HepG2 (cell line): Measurements from ENCODE around the gene ATXN1L. TPM values are rescaled to one million over a fixed set of nuclear protein-coding genes. Genes with fewer than 3 reads are reported as not detected.

ENCODE experiments used
- ATAC-seq: fragments of 200-7000 bp; cut with Tn5 transposase; 3 replicates; pipeline ENCODE4 v1.9.1; 2020; ENCODE audit warnings: mild to moderate bottlenecking, moderate library complexity
- BruUV-seq: library from RNA; stranded (reverse); fragments of 400-500 nt; replicated peaks from 2 replicates; lab custom pipeline; 2021; lab: Mats Ljungman, UMichigan
- CTCF ChIA-PET: fragments of 300-600 bp; formaldehyde crosslinking; extraction: SDS; loops from one replicate; lab custom pipeline; 2021; ENCODE audit warnings: low total read pairs, inconsistent platforms, low intra/inter-chr PET ratio; lab: Yijun Ruan, JAX
- POLR2A ChIA-PET: fragments of 350-600 bp; sonication (Branson Sonifier 250); formaldehyde crosslinking; loops from one replicate; lab custom pipeline; 2020; ENCODE audit warnings: antibody characterized with exemption, inconsistent platforms; lab: Yijun Ruan, JAX
- DNase-seq: peaks from one replicate; pipeline ENCODE4 v3.0.0-alpha.2; 2015; ENCODE audit warnings: low spot score
- FAIRE-seq: peaks from 3 replicates; lab custom pipeline; 2011; peaks lifted over from hg19 to GRCh38; lab: Jason Lieb, UNC
- H2AFZ ChIP-seq: one replicate; pipeline ENCODE4 v1.6.1; 2011; ENCODE audit warnings: low read length, inconsistent platforms
- H3K27ac ChIP-seq: fragments of 300-600 bp; 3 replicates; pipeline ENCODE4 v1.8.0; 2011; ENCODE audit warnings: mixed run types, mild to moderate bottlenecking, mixed read lengths, low read length, inconsistent platforms; ENCODE audit not compliant: insufficient read depth; ENCODE audit errors: extremely low read length
- H3K27me3 ChIP-seq, 2 experiments: fragments of 200-600 bp in 1 of 2; 2 replicates in 1 of 2; 3 replicates in 1 of 2; pipeline versions ENCODE4 v1.6.0 to v1.8.0; 2011; ENCODE audit warnings: low read length in 2 of 2, mild to moderate bottlenecking in 2 of 2, moderate library complexity in 2 of 2, inconsistent platforms in 1 of 2; ENCODE audit not compliant: insufficient read depth in 2 of 2, control insufficient read depth in 1 of 2
- H3K36me3 ChIP-seq, 2 experiments: fragments of 200-600 bp in 1 of 2; replicated peaks in 1 of 2; 2 replicates in 1 of 2; 3 replicates in 1 of 2; pipeline versions ENCODE4 v1.5.1 to v1.8.0; 2011; ENCODE audit warnings: low read length in 2 of 2, inconsistent platforms in 1 of 2; ENCODE audit not compliant: insufficient read depth in 2 of 2, control insufficient read depth in 1 of 2
- H3K4me1 ChIP-seq: 2 replicates; pipeline ENCODE4 v1.5.1; 2012; ENCODE audit warnings: low read length, inconsistent platforms; ENCODE audit not compliant: insufficient read depth
- H3K4me2 ChIP-seq: 2 replicates; pipeline ENCODE4 v1.6.0; 2011; ENCODE audit warnings: low read depth, low read length, inconsistent platforms
- H3K4me3 ChIP-seq, 3 experiments: fragments of 200-600 bp in 1 of 3; sonication (generic), shearing (Covaris generic) in 1 of 3; replicated peaks in 1 of 3; 2 replicates each; pipeline ENCODE4 v1.5.1; 2011 to 2016; ENCODE audit warnings: low read length in 3 of 3, inconsistent platforms in 2 of 3, low read depth in 2 of 3, mild to moderate bottlenecking in 2 of 3, control low read depth in 1 of 3, mixed read lengths in 1 of 3; ENCODE audit not compliant: insufficient read depth in 1 of 3
- H3K79me2 ChIP-seq: one replicate; pipeline ENCODE4 v1.6.1; 2011; ENCODE audit warnings: low read length, inconsistent platforms; ENCODE audit not compliant: insufficient read depth
- H3K9ac ChIP-seq: 2 replicates; pipeline ENCODE4 v1.6.0; 2011; ENCODE audit warnings: mild to moderate bottlenecking, low read depth, low read length, inconsistent platforms; ENCODE audit not compliant: insufficient read depth
- H3K9me3 ChIP-seq: 2 replicates; pipeline ENCODE4 v1.5.1; 2012; ENCODE audit warnings: mild to moderate bottlenecking, low read length
- H4K20me1 ChIP-seq: 2 replicates; pipeline ENCODE4 v1.6.0; 2011; ENCODE audit warnings: inconsistent platforms, mild to moderate bottlenecking, low read length, moderate library complexity; ENCODE audit not compliant: insufficient read depth
- HDAC6 ChIP-seq: fragments of 200-600 bp; sonication (generic); IDR thresholded peaks from 2 replicates; pipeline ENCODE4 v1.7.0; 2017; ENCODE audit warnings: mild to moderate bottlenecking, antibody characterized with exemption, low read length, low read depth
- MAFF ChIP-seq: IDR thresholded peaks from 2 replicates; pipeline ENCODE4 v1.6.1; 2011; ENCODE audit warnings: low read depth, low read length, improper control_type of control experiment
- MAFG ChIP-seq: sonication (generic); formaldehyde crosslinking; IDR thresholded peaks from 2 replicates; pipeline ENCODE4 v1.5.1; 2020; ENCODE audit warnings: mild to moderate bottlenecking, missing genetic modification reagents
- MAFK ChIP-seq, 2 experiments: IDR thresholded peaks in 1 of 2; conservative IDR thresholded peaks in 1 of 2; 2 replicates each; pipeline ENCODE4 v1.6.1; 2011; ENCODE audit warnings: improper control_type of control experiment in 2 of 2, low read length in 2 of 2
- RCOR2 ChIP-seq: IDR thresholded peaks from 2 replicates; pipeline ENCODE4 v1.6.1; 2016; ENCODE audit warnings: missing biosample characterization, missing genetic modification reagents
- RFX3 ChIP-seq: IDR thresholded peaks from 2 replicates; pipeline ENCODE4 v1.6.1; 2016; ENCODE audit warnings: missing biosample characterization, missing genetic modification reagents
- SMAD3 ChIP-seq: sonication (generic); formaldehyde crosslinking; IDR thresholded peaks from 2 replicates; pipeline ENCODE4 v1.4.0; 2020; ENCODE audit warnings: missing genetic modification reagents
- TBX2 ChIP-seq: sonication (generic); formaldehyde crosslinking; IDR thresholded peaks from 2 replicates; pipeline ENCODE4 v1.5.0; 2020; ENCODE audit warnings: missing genetic modification reagents, mild to moderate bottlenecking, borderline replicate concordance
- ZNF34 ChIP-seq: sonication (generic); formaldehyde crosslinking; IDR thresholded peaks from 2 replicates; pipeline ENCODE4 v1.4.0; 2020; ENCODE audit warnings: mild to moderate bottlenecking, missing genetic modification reagents, borderline replicate concordance
- ZNF362 ChIP-seq: sonication (generic); formaldehyde crosslinking; IDR thresholded peaks from 2 replicates; pipeline ENCODE4 v1.4.0; 2020; ENCODE audit warnings: missing genetic modification reagents, mild to moderate bottlenecking, borderline replicate concordance
- ZNF496 ChIP-seq: sonication (generic); formaldehyde crosslinking; IDR thresholded peaks from 2 replicates; pipeline ENCODE4 v1.8.1; 2023; ENCODE audit warnings: mild to moderate bottlenecking, moderate library complexity, missing genetic modification reagents; ENCODE audit not compliant: insufficient replicate concordance
- ZNF687 ChIP-seq: sonication (generic); formaldehyde crosslinking; IDR thresholded peaks from 2 replicates; pipeline ENCODE4 v1.5.1; 2020; ENCODE audit warnings: mild to moderate bottlenecking, missing genetic modification reagents, moderate library complexity
- ZNF83 ChIP-seq: sonication (generic); formaldehyde crosslinking; IDR thresholded peaks from 2 replicates; pipeline ENCODE4 v1.4.0; 2020; ENCODE audit warnings: missing genetic modification reagents, mild to moderate bottlenecking, borderline replicate concordance
- WGBS: methylation state at CpG from one replicate; pipeline ENCODE4 v1.1.6; 2017; ENCODE audit warnings: low lambda C conversion rate; 5-methylcytosine and 5-hydroxymethylcytosine counted together
- in situ Hi-C: cut with HindIII; loops from 2 replicates; pipeline ENCODE4 v1.10.0; 2017; ENCODE audit warnings: low pct_unique_long_range_greater_than_20kb; ENCODE audit not compliant: extremely low pct_ligation_motif_present
- intact Hi-C: fragments of 100-400 bp; cut with micrococcal nuclease; formaldehyde crosslinking; loops from one replicate; pipeline ENCODE4 v1.10.0; 2022; ENCODE audit not compliant: unreplicated experiment
- polyA plus RNA-seq, 8 experiments: library from polyadenylated mRNA; depleted of rRNA in 3 of 8; stranded (reverse) in 7 of 8; unstranded in 1 of 8; fragments of >200 nt; fragmentation: Illumina TruSeq in 4 of 8; extraction: Trizol in 4 of 8; gene quantifications; 2 replicates each; pipeline versions ENCODE4 v1.2.1 to v1.2.3, GENCODE V29; 2011 to 2016; ENCODE audit warnings: low read depth in 4 of 8, missing spikeins in 1 of 8, mixed read lengths in 1 of 8; ENCODE audit not compliant: insufficient read depth in 1 of 8
- total RNA-seq, 5 experiments: library from RNA; depleted of rRNA; stranded (reverse); fragments of >200 nt; fragmentation: Illumina TruSeq; extraction: Trizol; gene quantifications; 2 replicates each; pipeline ENCODE4 v1.2.3, GENCODE V29; 2016; ENCODE audit warnings: low read depth in 1 of 5

ATXN1L gene
- total and polyA plus RNA-seq, 2 of the 13 experiments (the other 11 are each of a cell fraction or from before 2014, with no cell fraction given) = 20.0 to 22.4 TPM

DNA sequence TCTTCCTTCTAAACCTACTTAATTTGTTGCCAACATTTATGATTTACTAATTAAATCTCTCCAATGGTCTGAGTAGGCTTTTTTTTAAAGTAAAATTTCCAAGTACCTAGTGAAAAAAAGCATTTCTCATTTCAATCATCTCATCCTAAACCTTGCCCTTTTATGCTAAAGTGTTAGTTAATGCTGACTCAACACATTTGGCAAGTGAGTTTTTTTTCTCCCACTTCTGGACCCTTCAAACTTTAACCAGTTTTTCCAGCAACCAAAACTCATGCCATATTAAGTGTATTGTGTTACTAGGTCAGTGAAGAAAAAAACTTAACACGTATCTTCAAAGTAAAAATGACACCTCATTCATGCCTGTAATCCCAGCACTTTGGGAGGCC is 42.5 kb upstream of the ATXN1L start:
- no TSS peak for BruUV-seq
- Histone ChIP-seq H3K9me3 (no peaks in the 10 kb centered on the region), H3K79me2 (peaks cover 86% of the 10 kb centered on the region), H3K4me1 (peaks cover 28% of the 10 kb centered on the region), H3K36me3 (peaks cover 0 to 18% of the 10 kb centered on the region in 2 experiments; a peak in 4 of 5 replicates), H3K4me2 (no peak overlapping the region), H4K20me1 (peaks cover 8% of the 10 kb centered on the region), H2AFZ (no peak overlapping the region), H3K27me3 (peaks cover 0 to 6% of the 10 kb centered on the region in 2 experiments; a peak in 1 of 5 replicates), H3K4me3 (no peak overlapping the region), H3K9ac (no peak overlapping the region), H3K27ac (no peak overlapping the region)
- in situ Hi-C loops (no loop called here), intact Hi-C loops (no loop called here)
- FAIRE-seq (no peak), ATAC-seq (no peak), DNase-seq (no peak)
- WGBS = 95% methylated on average over 1 of the region's 1 CpG
- TF ChIP-seq RFX3 (CRISPR knock-in tag) = no peak
- TF ChIP-seq ZNF34 (CRISPR knock-in tag) = no peak
- no peak for TF ChIP-seq HDAC6
- TF ChIP-seq RCOR2 (CRISPR knock-in tag) = no peak
- no peak for TF ChIP-seq ZNF83 (CRISPR knock-in tag)
- TF ChIP-seq ZNF687 = no peak
- TF ChIP-seq ZNF496 (CRISPR knock-in tag) = no peak
- TF ChIP-seq MAFK (conservative IDR thresholded peaks at IDR 0.05 in 1 of 2, IDR thresholded peaks at IDR 0.05 in 1 of 2; ENCODE audit: low read length in 2 of 2) = peak; percentile 100
- peak; percentile 100 for TF ChIP-seq MAFF
- no peak for TF ChIP-seq ZNF362 (CRISPR knock-in tag)
- no peak for TF ChIP-seq SMAD3 (CRISPR knock-in tag)
- no peak for TF ChIP-seq TBX2 (CRISPR knock-in tag)
- TF ChIP-seq MAFG (CRISPR knock-in tag) = peak; percentile 67; the same call in 1 of the 2 replicates
- ChIA-PET POLR2A (no interaction called here), CTCF (no interaction called here)
